ENCODE results near the gene DEPDC5. TPM values are rescaled to one million over a fixed set of nuclear protein-coding genes. Genes with fewer than 3 reads are reported as not detected.

DEPDC5 gene
- total RNA-seq, 3 donors from 2014 or later: 48.7 to 53.1 (median 49.5) TPM

GRCh38 chr22:31933406-31933805, 179.6 kb downstream of the DEPDC5 start:
- H3K9me3 ChIP-seq: no peaks in the 10 kb centered on the region
- no peaks in the 10 kb centered on the region for H3K36me3 ChIP-seq (ENCODE audit: low read depth)
- no peaks in the 10 kb centered on the region for H3K4me1 ChIP-seq (ENCODE audit: low read depth)
- intact Hi-C loops (cut with DNase I, micrococcal nuclease): no loop called here
- TF ChIP-seq CTCF (IDR thresholded peaks at IDR 0.05): no peak
- no peak for ATAC-seq
- H3K4me3 ChIP-seq: no peak overlapping the region
- no peak for DNase-seq

GRCh38 chr22:31933816-31934482, 180.1 kb downstream of the DEPDC5 start:
- H3K9me3 ChIP-seq: no peaks in the 10 kb centered on the region
- intact Hi-C loops (cut with DNase I, micrococcal nuclease): no loop called here
- H3K4me1 ChIP-seq (ENCODE audit: low read depth): no peaks in the 10 kb centered on the region
- TF ChIP-seq CTCF (IDR thresholded peaks at IDR 0.05): no peak
- ATAC-seq (no peak), DNase-seq (no peak)
- no peaks in the 10 kb centered on the region for H3K36me3 ChIP-seq (ENCODE audit: low read depth)
- no peak overlapping the region for H3K4me3 ChIP-seq

- no peaks in the 10 kb centered on the region for H3K36me3 ChIP-seq (ENCODE audit: low read depth)
- DNase-seq: no peak
- no peak for TF ChIP-seq CTCF (IDR thresholded peaks at IDR 0.05)
- H3K9me3 ChIP-seq: no peaks in the 10 kb centered on the region
- no peaks in the 10 kb centered on the region for H3K4me1 ChIP-seq (ENCODE audit: low read depth)
- H3K4me3 ChIP-seq: no peak overlapping the region
- intact Hi-C loops (cut with DNase I, micrococcal nuclease): no loop called here
- ATAC-seq: no peak
Observed at GRCh38 chr22:31935961-31936635, 182.3 kb downstream of the DEPDC5 start.

GRCh38 chr22:31937341-31937740, 183.5 kb downstream of the DEPDC5 start:
- Histone ChIP-seq H3K36me3 (ENCODE audit: low read depth) (no peaks in the 10 kb centered on the region), H3K4me3 (no peak overlapping the region), H3K9me3 (no peaks in the 10 kb centered on the region), H3K4me1 (ENCODE audit: low read depth) (no peaks in the 10 kb centered on the region)
- no peak for TF ChIP-seq CTCF (IDR thresholded peaks at IDR 0.05)
- ATAC-seq: no peak
- DNase-seq: no peak
- intact Hi-C loops (cut with DNase I, micrococcal nuclease): no loop called here

GRCh38 chr22:31938296-31938695, 184.5 kb downstream of the DEPDC5 start:
- intact Hi-C loops (cut with DNase I, micrococcal nuclease): no loop called here
- TF ChIP-seq CTCF (IDR thresholded peaks at IDR 0.05): no peak
- Histone ChIP-seq H3K9me3 (no peaks in the 10 kb centered on the region), H3K4me3 (no peak overlapping the region), H3K4me1 (ENCODE audit: low read depth) (peaks cover 1% of the 10 kb centered on the region), H3K36me3 (ENCODE audit: low read depth) (no peaks in the 10 kb centered on the region)
- ATAC-seq (no peak), DNase-seq (no peak)
